Renal pelvis (tissue), 4 donors: ENCODE data around the gene SKIL. TPM values are rescaled to one million over a fixed set of nuclear protein-coding genes. Genes with fewer than 3 reads are reported as not detected.

ENCODE experiments used
- DNase-seq: peaks from one replicate; pipeline ENCODE4 v3.0.0-alpha.2; 2013
- polyA plus RNA-seq, 3 donors: library from polyadenylated mRNA; unstranded; fragments of 120-200 nt; gene quantifications; one replicate each; pipeline ENCODE4 v1.2.1, GENCODE V29; 2013; ENCODE audit not compliant: insufficient read length in 3 of 3

The SKIL gene
- polyA plus RNA-seq, 3 donors: 32.1 to 50.8 (median 48.5) TPM

DNA sequence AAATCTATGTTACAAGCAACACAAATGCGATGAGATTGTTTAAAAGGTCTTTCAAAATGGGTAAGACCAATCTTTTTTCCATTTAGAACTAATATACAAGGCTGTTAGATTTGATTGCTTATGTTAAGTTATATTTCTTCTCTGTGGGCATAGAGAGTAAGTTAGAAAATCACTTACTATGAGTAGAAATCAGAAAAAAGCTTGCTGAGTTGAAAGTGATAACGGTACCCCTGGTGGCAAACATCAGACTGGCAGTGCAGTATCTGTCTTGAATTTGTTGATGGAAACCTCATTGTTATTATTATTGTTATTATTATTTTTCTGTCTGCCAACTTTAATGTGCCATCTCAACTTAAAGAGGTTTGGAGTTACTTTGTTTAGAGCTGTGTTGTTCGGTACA, 73.5 kb downstream of the SKIL start:
- DNase-seq: no peak

DNA sequence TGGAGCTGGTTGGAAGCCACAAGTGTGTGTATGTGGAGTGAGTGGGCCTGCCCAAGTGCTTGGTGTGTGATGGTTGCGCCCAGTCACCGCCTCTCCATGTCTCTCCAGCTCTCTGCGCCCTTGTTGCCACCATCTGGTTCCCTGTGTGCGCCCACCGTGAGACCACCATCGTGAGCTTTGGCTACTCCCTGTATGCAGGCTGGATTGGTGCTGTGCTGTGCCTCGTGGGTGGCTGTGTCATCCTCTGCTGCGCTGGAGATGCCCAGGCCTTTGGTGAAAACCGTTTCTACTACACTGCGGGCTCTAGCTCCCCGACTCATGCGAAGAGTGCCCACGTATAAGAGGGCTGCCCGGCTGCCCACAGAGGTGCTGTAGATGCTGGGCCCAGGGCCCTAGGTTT, 74.9 kb downstream of the SKIL start:
- no peak for DNase-seq

DNA sequence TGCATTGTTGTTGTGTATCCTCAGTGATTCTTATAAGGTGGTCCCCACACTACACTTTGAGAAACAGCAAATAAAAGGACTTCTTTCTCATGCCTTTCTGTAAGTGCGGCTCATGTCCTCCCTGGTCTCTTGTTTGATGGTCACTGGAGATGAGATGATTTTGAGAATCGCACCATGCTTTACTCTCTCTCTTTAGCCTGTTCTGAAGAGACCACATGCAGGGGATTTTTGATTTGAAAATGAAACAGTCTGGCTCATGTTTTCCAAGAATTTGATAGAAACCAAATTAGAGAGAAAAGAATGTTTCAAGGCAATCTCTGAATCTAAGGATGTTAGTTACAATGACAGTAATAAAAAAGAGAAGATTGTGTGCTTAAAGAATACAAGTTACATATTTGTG, 79.2 kb downstream of the SKIL start:
- DNase-seq: no peak

DNA sequence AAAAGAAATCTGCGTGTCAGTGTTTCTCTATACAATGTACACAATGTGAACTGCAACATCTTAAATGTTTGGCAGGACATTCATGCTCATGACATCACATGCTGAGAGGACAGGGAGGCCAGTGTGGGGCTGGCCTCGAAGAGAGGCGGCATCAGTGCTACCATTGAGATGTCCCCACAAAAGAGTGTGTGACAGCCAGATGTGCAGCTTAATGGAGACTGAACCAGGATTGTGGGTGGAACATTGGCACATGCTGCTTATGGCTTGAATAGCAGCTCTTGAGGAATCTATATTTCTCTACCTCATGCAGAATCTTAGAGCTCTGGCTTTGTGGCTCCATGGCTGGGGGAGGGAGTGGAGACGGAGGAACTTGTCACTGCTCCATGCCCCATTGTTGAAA, 79.7 kb downstream of the SKIL start:
- no peak for DNase-seq

DNA sequence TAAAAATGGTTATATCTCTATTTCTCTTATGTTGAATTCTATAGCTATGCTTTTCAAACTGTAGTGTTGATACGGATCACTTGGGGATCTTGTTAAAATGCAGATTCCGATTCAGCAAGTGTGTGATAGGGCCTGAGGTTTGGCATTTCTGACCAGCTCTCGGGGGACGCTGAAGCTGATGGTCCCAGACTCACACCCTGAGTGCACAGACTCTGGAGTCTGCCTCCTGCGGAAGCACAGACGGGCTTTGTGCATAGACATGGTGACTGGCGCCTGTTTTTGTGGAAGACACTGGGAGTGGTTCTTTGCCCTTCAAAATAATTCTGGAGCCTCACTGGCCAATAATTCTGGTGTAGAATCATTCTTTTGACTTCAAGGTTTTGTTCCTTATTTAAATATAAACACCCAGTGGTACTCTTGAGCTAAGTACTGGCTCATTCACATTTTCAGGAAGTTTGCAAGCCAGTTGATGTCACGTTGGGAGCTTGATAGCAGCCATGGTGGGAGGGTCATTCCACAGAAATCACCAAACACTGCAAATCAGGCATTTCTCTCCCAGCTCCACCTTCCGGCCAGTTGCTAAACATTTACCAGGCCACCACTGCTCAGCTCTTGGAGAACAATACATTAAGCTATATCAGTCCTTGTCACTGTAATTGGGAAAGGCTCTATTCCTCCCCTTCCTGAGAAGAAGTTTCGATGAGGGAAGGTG, 80.3 kb downstream of the SKIL start:
- DNase-seq: no peak

DNA sequence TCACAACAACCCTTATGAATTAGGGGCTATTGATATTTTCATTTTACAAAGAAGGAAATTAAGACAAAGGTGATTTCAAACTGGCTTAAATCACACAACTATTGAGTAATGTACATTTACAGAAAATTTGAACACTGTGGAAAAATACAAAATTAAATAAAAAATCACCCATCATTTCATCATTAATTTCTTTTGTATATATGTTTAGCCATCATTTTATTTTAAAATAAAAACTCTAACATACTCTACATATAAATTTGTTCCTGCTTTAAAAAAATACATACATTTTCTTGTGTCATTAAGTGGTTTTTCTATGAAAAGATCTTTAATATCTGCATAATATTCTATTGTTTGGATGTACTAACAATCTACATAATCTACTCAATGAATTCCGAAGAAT, 81.3 kb downstream of the SKIL start:
- DNase-seq: no peak

DNA sequence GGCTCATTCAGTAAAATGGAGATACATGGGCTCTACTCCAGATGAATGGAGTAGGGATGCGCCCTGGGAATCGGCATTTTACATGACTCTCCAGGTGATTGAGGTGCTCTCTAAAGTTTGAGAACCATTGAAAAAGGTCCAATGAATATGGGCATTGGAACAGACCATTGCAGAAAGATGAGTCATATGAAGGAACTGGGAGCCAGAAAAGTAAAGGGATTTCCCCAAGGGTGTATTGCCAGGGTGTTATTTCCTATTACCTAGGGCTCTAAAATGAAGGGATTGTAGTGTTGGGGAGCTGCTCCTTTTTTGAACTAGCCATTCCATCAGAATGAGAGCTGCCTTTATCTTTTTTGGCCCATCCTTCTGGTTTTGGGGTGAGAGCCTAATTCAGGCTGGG, 82.8 kb downstream of the SKIL start:
- no peak for DNase-seq

DNA sequence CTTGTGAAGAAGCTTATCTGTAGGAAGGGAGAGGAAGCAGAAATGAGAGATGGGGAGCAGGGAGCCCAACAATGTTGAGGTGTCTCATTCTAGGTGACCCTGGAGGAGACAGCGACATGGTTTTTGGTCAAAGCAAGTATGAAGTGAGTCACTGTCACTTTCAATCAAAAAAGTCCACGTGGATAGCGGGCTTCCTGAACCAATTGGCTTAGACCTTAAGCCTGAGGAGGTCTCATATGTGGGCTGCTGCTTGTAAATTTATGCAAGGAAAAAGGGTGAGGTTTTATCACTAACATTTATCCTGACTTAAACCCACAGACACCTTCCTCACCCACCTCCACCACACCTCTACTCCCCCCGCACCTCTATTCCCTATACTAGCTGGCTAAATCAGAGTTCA, 83.9 kb downstream of the SKIL start:
- DNase-seq: no peak

DNA sequence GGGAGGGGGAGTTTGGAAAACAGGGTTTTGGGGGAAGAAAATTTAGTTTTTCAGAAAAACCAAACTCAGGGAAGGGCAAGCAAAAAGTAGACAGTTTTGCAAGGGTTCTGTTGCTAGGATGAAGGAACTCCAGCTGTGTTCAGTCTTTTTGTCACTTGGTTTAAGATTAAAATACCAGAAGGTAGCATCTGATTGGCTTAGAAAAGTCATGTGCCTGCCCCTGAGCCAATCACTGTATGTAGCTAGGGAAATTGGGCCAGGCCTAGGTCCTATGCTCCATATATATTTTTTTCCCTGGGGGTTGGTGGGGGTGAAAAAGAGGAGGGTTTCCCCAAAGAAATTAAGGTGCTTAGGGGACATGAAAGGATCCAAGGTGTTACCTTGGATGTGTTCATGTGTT, 85.4 kb downstream of the SKIL start:
- no peak for DNase-seq

DNA sequence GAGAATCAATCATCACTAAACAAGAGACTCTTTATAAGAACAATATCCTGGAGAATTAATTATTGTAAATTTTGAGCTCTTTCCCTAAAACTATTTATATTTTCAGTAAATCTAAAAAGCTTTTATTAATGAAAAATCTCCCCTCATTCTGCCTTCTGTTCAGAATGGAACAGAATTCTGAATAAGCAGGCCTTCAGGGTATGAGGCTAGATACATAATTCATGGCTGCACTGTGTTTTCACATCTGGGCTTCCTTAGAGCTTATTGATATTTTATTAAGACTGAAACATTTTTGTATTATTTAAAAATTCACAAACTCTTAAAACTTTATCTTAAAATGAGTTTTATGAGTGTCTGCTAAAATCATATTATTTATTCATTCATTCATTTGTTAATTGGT, 85.9 kb downstream of the SKIL start:
- no peak for DNase-seq

Other genes with a start within 250 kb of the SKIL start
- 10 to 100 TPM; 24.0 to 39.3 (median 39.2) TPM for gene PHC3, start 176.0 kb upstream of the SKIL start, polyA plus RNA-seq
- gene PRKCI, start 135.3 kb upstream of the SKIL start, polyA plus RNA-seq: 10 to 100 TPM; 50.9 to 88.1 (median 69.3) TPM
- 100 to 1,000 TPM; 168 to 205 (median 171) TPM for gene CLDN11, start 61.2 kb downstream of the SKIL start, polyA plus RNA-seq
- 1 to 10 TPM; 1.5 to 2.8 (median 2.3) TPM for gene SLC7A14, start 228.4 kb downstream of the SKIL start, polyA plus RNA-seq